GM18858 (cell line): ENCODE data around the gene ABCA9.
"Not testable (repeated sequence)": the region's sequence is repeated elsewhere in the genome, so short reads cannot be mapped to it uniquely, and the experiment has no call there.

Experiments
- ATAC-seq: cut with Tn5 transposase; IDR thresholded peaks from one replicate; pipeline ENCODE4 v1.9.1; 2021; ENCODE audit not compliant: unreplicated experiment

ABCA9 gene

GRCh38 chr17:69060822-69061221 lies at the start of gene ABCA9:
ABCA9 (minus strand) TSS chr17:69060927; CDS start chr17:69051126, 9,801 bp downstream.
- no peak for ATAC-seq

GRCh38 chr17:69105907-69106730 lies 45.4 kb upstream of the ABCA9 start:
- no peak for ATAC-seq

GRCh38 chr17:69103557-69104233 lies 43.0 kb upstream of the ABCA9 start:
- ATAC-seq = no peak

DNA sequence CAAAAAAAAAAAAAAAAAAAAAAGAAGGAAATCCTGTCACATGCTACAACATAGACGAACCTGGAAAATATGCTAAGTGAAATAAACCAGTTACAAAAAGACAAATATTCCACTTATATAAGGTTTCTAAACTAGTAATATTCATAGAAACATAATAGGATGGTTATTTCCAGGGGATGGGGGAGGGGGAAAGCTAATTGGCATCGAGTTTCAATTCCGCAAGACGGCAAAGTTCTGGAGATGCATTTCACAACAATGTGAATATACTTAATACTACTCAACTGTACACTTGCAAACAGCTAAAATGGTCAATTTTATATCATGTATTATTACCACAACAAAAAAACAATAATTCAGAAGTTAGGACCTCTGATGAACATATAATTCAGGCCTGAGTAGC lies 37.9 kb upstream of the ABCA9 start:
- ATAC-seq = no peak

- no peak for ATAC-seq
Measured at GRCh38 chr17:69096541-69096940, 35.8 kb upstream of the ABCA9 start.

DNA sequence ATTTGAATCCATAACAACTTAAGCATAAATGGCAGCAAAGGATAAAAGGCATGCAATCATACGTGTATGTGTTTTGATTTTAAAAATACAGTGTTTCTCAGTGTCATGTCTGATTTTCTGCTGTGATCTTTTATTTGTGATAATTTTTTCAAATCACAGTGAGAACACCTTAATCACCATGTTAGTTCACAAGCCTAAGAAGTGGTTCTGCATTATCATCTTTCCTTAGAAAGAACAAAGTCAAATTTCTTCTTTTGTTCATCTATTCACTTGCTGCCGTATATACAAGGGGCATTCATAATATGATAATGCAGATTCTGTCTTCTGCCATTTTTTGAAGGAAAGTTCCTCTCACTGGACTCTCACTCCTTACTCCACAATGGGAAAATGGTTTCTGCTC lies 33.3 kb upstream of the ABCA9 start:
- ATAC-seq = no peak

DNA sequence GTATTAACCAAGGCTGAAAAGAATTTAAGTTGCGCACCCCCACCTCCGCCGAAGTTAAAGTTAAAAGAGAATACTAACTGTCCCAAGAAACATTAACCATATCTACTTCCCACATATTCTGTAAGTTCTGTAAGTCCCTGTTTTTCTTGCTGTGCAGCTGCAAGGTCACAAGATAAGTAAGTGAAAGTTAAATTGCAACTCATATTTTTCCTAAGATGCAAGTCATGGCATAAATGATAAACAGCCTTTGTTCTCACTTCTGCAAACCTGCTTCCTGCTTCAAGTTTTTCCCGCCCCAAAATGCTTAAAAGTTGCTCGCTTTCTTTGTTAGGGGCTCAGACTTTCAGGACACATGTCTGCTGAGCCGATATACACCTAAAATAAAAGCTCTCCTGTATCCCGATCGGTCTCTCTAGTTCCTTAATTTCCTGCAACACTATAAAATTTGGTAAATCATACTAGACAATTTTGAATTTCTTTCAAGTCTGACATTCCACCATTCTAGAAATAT lies 32.6 kb upstream of the ABCA9 start:
- no peak for ATAC-seq

- no peak for ATAC-seq
Measured at GRCh38 chr17:69090365-69090764, 29.6 kb upstream of the ABCA9 start.

- ATAC-seq = no peak
Measured at GRCh38 chr17:69088643-69089200, 28.0 kb upstream of the ABCA9 start.

DNA sequence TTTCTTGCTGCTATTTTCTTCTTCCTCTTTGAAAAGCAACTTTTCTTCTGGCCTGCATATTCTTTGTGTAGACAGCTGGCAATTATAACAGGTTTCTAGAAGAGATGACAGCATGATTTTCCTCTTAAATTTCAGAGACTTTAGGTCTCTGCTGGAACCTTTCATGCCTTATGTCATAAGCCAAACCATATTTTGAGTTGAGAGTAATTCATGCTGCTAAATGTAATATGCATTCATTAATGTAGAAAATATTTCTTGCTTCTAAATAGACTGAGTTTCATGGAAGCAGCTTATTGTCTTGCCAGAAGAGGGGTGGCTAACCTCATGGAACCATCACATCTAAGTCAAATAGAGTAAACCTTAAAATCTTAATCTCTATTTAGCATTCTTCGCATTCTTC lies 25.9 kb upstream of the ABCA9 start:
- ATAC-seq = no peak

GRCh38 chr17:69084911-69085310 lies 24.2 kb upstream of the ABCA9 start:
- no peak for ATAC-seq

DNA sequence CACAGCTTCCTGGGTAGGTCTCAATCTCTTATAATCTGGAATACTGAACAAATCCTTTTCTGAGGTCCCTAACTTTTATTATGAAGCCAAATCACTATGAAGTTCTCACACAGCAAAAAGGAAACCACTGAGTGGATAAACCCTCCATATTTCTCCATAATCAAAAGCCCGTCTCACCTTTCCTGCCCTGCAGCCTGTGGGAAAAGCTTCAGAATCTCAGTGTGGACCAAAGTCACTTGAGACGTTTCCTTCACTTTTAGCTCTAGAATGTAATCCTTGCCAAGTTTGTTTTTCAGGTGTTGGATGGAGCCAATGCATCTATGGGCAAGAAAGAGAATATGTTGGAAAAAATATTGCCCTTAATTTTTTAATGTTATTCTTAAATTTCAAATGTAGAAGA lies 22.0 kb upstream of the ABCA9 start:
- no peak for ATAC-seq

GRCh38 chr17:69078864-69079263 lies 18.1 kb upstream of the ABCA9 start:
- no peak for ATAC-seq

DNA sequence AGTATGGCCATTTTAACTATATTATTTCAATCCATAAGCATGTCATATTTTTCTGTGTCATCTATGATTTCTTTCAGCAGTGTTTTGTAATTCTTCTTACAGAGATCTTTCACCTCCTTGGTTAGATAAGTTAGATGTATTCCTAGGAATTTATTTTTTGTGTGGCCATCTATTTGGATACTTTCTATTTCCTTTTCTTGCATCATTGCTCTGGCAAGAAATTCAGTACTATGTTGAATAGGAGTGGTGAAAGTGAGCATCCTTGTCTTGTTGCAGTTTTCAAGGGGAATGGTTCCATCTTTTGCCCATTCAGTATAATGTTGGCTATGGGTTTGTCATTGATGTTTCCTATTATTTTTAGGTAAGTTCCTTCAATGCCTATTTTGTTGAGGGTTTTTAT lies 15.1 kb upstream of the ABCA9 start:
- ATAC-seq = no peak

DNA sequence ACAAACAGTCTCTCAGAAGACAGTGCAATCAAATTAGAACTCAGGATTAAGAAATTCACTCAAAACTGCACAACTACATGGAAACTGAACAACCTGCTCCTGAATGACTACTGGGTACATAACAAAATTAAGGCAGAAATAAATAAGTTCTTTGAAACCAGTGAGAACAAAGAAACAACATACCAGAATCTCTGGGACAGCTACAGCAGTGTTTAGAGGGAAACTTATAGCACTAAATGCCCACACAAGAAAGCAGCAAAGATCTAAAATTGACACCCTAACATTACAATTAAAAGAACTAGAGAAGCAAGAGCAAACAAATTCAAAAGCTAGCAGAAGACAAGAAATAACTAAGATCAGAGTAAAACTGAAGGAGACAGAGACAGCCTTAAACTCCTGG lies 12.7 kb upstream of the ABCA9 start:
- ATAC-seq = not testable (repeated sequence)

DNA sequence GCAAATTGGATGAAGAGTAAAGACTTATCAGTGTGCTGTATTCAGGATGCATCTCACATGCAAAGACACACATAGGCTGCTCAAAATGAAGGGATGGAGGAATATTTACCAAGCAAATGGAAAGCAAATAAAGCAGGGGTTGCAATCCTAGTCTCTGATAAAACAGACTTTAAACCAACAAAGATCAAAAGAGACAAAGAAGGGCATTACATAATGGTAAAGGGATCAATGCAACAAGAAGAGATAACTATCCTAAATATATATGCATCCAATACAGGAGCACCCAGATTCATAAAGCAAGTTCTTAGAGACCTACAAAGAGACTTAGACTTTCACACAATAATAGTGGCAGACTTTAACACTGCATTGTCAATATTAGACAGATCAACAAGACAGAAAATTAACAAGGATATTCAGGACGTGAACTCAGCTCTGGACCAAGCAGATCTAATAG lies 12.1 kb upstream of the ABCA9 start:
- ATAC-seq = not testable (repeated sequence)

DNA sequence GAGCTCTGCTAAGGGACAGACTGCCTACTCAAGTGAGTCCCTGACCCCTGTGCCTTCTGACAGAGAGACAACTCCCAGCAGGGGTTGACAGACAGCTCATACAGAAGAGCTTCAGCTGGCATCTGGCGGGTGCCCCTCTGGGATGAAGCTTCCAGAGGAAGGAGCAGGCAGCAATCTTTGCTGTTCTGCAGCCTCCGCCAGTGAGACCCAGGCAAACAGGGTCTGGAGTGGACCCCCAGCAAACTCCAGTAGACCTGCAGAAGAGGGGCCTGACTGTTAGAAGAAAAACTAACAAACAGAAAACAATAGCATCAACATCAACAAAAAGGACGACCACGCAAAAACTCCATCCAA lies 10.5 kb upstream of the ABCA9 start:
- not testable (repeated sequence) for ATAC-seq

GRCh38 chr17:69070378-69071232 lies 9.9 kb upstream of the ABCA9 start:
- not testable (repeated sequence) for ATAC-seq

- no peak for ATAC-seq
Measured at GRCh38 chr17:69069226-69069750, 8.6 kb upstream of the ABCA9 start.

GRCh38 chr17:69067274-69068047 lies 6.7 kb upstream of the ABCA9 start:
- ATAC-seq = no peak
